ENCODE results near the gene SLC24A3.

The SLC24A3 gene

GRCh38 chr20:19555726-19556125 lies 343.3 kb downstream of the SLC24A3 start:
- no peak overlapping the region for H3K27ac ChIP-seq
- TF ChIP-seq CTCF (IDR thresholded peaks at IDR 0.05) (no peak), ZFX (IDR thresholded peaks at IDR 0.05; ENCODE audit: borderline replicate concordance) (no peak)

- H3K27ac ChIP-seq, result no peak overlapping the region
- no peak for TF ChIP-seq ZFX (IDR thresholded peaks at IDR 0.05; ENCODE audit: borderline replicate concordance)
- no peak for TF ChIP-seq CTCF (IDR thresholded peaks at IDR 0.05)
Observed at GRCh38 chr20:19557291-19557690, 344.8 kb downstream of the SLC24A3 start.

GRCh38 chr20:19560881-19561480 lies 348.5 kb downstream of the SLC24A3 start:
- no peak overlapping the region for H3K27ac ChIP-seq
- TF ChIP-seq CTCF (IDR thresholded peaks at IDR 0.05) (no peak), ZFX (IDR thresholded peaks at IDR 0.05; ENCODE audit: borderline replicate concordance) (no peak)

- TF ChIP-seq ZFX (IDR thresholded peaks at IDR 0.05; ENCODE audit: borderline replicate concordance) (no peak), CTCF (IDR thresholded peaks at IDR 0.05) (no peak)
- H3K27ac ChIP-seq, result no peak overlapping the region
Observed at GRCh38 chr20:19562426-19562825, 350.0 kb downstream of the SLC24A3 start.

- H3K27ac ChIP-seq, result no peak overlapping the region
- TF ChIP-seq ZFX (IDR thresholded peaks at IDR 0.05; ENCODE audit: borderline replicate concordance), result no peak
- TF ChIP-seq CTCF (IDR thresholded peaks at IDR 0.05), result no peak
Observed at GRCh38 chr20:19564261-19564660, 351.8 kb downstream of the SLC24A3 start.

- H3K27ac ChIP-seq, result no peak overlapping the region
- no peak for TF ChIP-seq CTCF (IDR thresholded peaks at IDR 0.05)
Observed at GRCh38 chr20:19565736-19566135, 353.3 kb downstream of the SLC24A3 start.

- TF ChIP-seq CTCF (IDR thresholded peaks at IDR 0.05), result no peak
- no peak for TF ChIP-seq ZFX (IDR thresholded peaks at IDR 0.05; ENCODE audit: borderline replicate concordance)
- no peak overlapping the region for H3K27ac ChIP-seq
Observed at GRCh38 chr20:19566226-19566945, 353.9 kb downstream of the SLC24A3 start.
